ENCODE data around the gene PSMC3.

DNA sequence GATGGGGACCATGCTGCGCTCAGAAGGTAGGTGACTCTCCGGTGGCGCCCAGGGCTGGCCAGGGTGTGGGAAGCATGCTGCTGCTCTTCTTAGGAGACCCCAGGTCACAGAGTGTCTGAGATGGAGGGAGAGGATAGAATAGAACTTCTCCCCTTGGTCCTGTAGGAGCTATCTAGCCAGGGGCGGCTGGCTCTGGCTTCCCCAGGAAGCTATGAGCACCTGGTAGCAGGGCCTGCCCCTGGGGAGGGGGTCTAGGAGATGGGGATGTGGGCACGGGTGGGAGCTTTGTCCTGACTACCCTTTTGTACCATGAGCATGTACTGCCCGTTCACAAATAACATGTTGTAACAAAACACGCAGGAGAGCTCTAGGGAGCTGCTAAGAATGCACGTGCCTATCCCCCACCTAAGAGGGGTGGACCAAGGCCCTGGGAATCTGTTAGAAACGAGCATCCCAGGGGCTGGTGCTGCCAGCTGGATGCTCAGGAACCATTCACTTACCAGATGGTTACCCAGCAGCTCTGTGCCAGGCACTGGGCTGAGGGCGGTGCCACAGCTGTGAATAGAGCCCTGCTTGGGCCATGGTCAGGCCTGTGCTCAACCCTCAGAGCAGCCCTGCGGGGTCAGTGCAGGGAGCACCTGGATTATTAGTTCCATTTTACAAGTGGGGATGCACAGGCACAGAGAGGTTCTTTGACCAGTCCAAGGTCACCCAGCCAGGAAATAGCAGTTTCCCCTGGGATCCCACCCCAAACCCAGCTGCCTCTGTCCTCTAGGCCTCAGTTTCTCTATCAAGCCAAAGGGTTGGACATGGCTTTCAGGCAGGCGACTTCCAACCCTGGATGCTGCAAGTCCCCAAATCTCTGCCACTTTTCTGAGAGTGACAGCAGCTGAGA, 15.6 kb downstream of the PSMC3 start:
- TF ChIP-seq SUZ12 (IDR thresholded peaks at IDR 0.05) (no peak), FOXA1 (IDR thresholded peaks at IDR 0.05) (no peak), HDGF (IDR thresholded peaks at IDR 0.05; ENCODE audit: borderline replicate concordance) (no peak), ARNT (IDR thresholded peaks at IDR 0.05) (no peak)
